SJCRH30 (cell line): ENCODE results near the gene SFXN4. TPM values are rescaled to one million over a fixed set of nuclear protein-coding genes. Genes with fewer than 3 reads are reported as not detected.
"Not testable (repeated sequence)": the region's sequence is repeated elsewhere in the genome, so short reads cannot be mapped to it uniquely, and the experiment has no call there.

Experiments used
- DNase-seq, 2 experiments: peaks; one replicate each; pipeline ENCODE4 v3.0.0-alpha.2; 2015 to 2020
- H3K27ac ChIP-seq: fragments of 250-450 bp; sonication (Bioruptor Pico); 2 replicates; pipeline ENCODE4 v1.5.1; 2020; ENCODE audit warnings: mild to moderate bottlenecking, moderate library complexity
- H3K27me3 ChIP-seq: fragments of 250-450 bp; sonication (Bioruptor Pico); 2 replicates; pipeline ENCODE4 v1.5.1; 2020; ENCODE audit warnings: mild to moderate bottlenecking, moderate library complexity
- H3K36me3 ChIP-seq: fragments of 250-450 bp; sonication (Bioruptor Pico); 2 replicates; pipeline ENCODE4 v1.5.1; 2020; ENCODE audit warnings: mild to moderate bottlenecking, moderate library complexity
- H3K4me1 ChIP-seq: fragments of 250-450 bp; sonication (Bioruptor Pico); 2 replicates; pipeline ENCODE4 v1.5.1; 2020; ENCODE audit warnings: mild to moderate bottlenecking, moderate library complexity
- H3K4me3 ChIP-seq: fragments of 250-450 bp; sonication (Bioruptor Pico); 2 replicates; pipeline ENCODE4 v1.5.1; 2020; ENCODE audit warnings: mild to moderate bottlenecking, moderate library complexity
- H3K9me3 ChIP-seq: fragments of 250-450 bp; sonication (Bioruptor Pico); replicated peaks from 2 replicates; pipeline ENCODE4 v1.5.1; 2020; ENCODE audit warnings: mild to moderate bottlenecking, moderate library complexity
- total RNA-seq: library from RNA; depleted of rRNA; stranded (reverse); fragments of >200 nt; shearing (Covaris generic); gene quantifications from 2 replicates; pipeline ENCODE4 v1.2.3, GENCODE V29; 2014

SFXN4 gene
- total RNA-seq, 1 experiment from 2014 or later: 32.1 TPM

DNA sequence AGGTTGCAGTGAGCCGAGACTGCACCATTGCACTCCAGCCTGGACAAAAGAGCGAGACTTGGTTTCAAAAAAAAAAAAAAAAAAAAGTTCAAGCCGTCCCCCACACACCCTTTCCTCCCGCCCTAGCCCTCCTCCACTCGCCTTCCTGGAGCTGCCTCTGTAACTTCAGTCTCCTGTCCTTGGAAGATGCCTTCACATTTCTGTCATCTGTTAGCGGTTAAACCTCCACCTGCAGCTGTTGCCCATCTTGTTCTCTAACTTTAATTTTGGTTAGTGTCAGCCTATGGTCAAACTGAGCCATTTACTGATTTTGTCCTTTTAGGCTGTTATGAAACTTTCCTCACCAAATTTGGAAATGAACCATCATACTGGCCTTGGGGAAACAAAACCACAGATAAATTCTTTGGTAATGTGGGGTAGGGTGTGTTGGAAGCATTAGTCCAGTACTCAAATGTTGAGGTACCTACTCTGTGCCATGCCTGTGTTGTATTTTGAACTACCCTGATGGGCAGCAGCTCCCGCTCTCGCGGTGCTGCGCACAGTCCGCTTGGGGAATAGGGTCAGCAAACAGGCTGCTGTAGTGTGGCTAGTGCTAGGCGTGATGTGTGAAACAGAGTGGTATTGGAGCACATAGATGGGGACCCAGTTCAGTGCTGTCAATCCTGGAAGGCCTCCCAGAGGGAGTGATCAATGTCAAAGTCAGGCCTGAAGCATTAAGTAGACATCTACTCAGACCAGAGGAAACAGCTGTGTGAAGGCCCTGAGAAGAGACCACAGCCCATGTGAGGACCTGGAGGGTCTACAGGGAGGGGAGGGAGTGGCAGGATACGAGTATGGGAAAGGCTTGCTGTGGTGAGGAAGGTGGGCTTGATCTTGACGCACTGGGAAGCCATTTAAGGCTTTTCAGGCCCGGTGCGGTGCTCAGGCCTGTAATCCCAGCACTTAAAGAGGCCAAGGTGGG is 26.9 kb downstream of the SFXN4 start:
- H3K27me3 ChIP-seq: no peaks in the 10 kb centered on the region

DNA sequence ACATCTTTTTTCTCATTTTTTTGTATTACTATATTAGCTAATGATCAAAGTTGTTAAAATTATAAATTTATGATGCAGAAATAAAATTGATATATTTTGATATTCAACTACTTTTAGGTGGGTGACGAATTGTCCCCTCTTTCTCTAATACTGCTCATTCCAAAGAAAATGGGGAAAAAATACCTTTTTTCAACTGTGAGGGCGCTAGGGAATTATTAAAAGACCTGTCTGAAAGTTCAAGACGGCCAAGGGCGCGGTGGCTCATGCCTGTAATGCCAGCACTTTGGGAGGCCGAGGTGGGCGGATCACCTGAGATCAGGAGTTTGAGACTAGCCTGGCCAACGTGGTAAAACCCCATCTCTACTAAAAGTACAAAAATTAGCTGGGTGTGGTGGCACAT is 27.6 kb downstream of the SFXN4 start:
- not testable (repeated sequence) for H3K27ac ChIP-seq, H3K4me1 ChIP-seq

More for the DNA sequence above, 26.9 kb downstream of the SFXN4 start:
- H3K4me3 ChIP-seq: no peak overlapping the region
- H3K36me3 ChIP-seq: peaks cover 12% of the 10 kb centered on the region
- H3K9me3 ChIP-seq: no peaks in the 10 kb centered on the region
- H3K4me1 ChIP-seq: no peaks in the 10 kb centered on the region
- DNase-seq: no peak
- H3K27ac ChIP-seq: no peak overlapping the region

DNA sequence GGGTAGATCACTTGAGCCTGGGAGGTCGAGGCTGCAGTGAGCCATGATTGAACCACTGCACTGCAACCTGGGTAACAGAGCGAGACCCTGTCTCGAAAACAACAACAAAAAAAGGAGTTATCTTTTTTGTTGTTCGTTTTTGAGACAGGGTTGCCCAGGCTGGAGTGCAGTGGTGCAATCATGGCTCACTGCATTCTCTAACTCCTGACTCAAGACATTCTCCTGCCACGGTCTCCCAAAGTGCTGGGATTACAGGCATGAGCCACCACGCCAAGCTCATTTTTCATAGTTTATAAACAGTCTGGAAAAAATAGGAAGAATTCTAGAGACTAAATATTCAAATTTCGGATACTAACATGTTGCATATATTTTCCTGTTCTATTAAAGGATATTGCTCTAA is 29.4 kb downstream of the SFXN4 start:
- H3K36me3 ChIP-seq: peaks cover 19% of the 10 kb centered on the region
- no peak overlapping the region for H3K4me3 ChIP-seq
- H3K27ac ChIP-seq: no peak overlapping the region
- DNase-seq: no peak
- no peaks in the 10 kb centered on the region for H3K9me3 ChIP-seq
- H3K4me1 ChIP-seq: no peaks in the 10 kb centered on the region
- H3K27me3 ChIP-seq: no peaks in the 10 kb centered on the region

More for the DNA sequence above, 27.6 kb downstream of the SFXN4 start:
- not testable (repeated sequence) for H3K4me3 ChIP-seq, H3K27me3 ChIP-seq, DNase-seq, H3K9me3 ChIP-seq
- H3K36me3 ChIP-seq: peaks cover 15% of the 10 kb centered on the region

DNA sequence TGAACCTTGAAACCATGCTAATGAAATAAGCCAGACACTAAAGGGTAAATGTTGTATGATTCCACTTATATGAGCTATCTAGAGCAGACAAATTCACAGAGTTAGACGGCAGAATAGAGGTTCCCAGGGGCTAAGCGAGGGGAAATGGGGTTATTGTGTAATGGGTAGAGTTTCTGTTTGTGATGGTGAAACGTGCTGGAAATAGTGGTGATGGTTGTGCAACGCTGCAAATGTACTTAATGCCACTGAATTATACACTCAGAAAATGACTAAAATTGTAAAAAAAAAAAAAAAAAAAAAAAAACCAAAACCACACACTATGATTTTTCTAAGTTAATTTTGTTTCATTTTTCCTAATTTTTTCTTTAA is 30.0 kb downstream of the SFXN4 start:
- Histone ChIP-seq H3K4me3 (no peak overlapping the region), H3K27ac (no peak overlapping the region), H3K27me3 (no peaks in the 10 kb centered on the region), H3K9me3 (no peaks in the 10 kb centered on the region), H3K36me3 (peaks cover 19% of the 10 kb centered on the region), H3K4me1 (no peaks in the 10 kb centered on the region)
- no peak for DNase-seq

DNA sequence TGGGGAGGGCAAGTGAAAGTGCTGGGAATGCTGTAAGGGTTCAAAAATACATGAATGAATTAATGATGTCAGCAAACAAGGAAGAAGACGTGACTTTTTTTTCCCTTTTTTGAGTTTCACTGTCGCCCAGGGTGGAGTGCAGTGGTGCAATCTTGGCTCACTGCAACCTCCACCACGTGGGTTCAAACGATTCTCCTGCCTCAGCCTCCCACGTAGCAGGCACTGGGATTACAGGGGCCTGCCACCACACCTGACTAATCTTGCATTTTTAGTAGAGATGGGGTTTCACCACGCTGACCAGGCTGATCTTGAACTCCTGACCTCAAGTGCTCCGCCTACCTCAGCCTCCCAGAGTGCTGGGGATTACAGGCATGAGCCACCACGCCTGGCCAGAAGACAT is 31.6 kb downstream of the SFXN4 start:
- H3K4me3 ChIP-seq: no peak overlapping the region
- H3K4me1 ChIP-seq: no peaks in the 10 kb centered on the region
- no peak overlapping the region for H3K27ac ChIP-seq
- H3K9me3 ChIP-seq: no peaks in the 10 kb centered on the region
- H3K27me3 ChIP-seq: no peaks in the 10 kb centered on the region
- no peak for DNase-seq
- H3K36me3 ChIP-seq: peaks cover 27% of the 10 kb centered on the region

DNA sequence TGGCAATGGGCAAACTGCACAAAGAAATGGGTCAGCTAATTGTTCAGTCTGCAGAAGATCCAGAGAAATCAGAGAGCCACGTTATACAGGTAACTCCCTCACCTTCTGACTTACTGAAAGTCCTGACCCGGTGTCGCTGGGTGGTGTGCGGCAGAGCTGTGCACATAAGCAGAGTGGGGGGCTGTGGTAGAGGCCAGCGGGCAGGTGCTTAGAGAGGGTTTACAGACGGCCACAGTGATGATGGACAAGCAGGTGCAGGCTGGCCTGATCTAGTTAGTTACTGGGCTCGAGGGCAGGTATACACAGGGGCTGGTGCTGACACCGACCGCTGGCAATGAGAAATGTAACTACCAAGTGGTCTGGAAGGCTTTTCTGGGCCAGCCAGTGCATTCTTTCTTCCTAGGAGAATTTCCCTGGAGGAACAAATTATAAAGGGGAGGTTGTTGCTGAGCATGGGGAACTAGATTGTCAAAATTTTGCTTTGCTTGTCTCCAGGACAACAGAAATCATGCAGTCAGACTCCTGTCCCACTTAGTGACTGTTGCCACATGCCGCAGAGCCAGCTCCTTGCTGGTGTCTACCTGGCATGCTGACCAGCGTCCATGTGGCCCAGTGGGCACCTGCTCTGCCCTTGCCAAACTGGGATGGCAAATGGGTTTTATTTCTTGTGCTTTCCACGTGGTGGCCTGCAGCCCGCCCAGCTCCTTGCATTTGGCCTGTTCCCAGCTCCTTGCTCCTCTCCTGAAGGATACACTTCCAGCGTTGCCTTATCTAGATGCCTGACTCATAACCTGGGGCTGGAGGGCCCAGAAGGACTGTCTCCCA is 32.8 kb downstream of the SFXN4 start:
- no peaks in the 10 kb centered on the region for H3K4me1 ChIP-seq
- no peak for DNase-seq
- H3K27me3 ChIP-seq: no peaks in the 10 kb centered on the region
- no peak overlapping the region for H3K27ac ChIP-seq
- no peak overlapping the region for H3K4me3 ChIP-seq
- peaks cover 30% of the 10 kb centered on the region for H3K36me3 ChIP-seq
- H3K9me3 ChIP-seq: no peaks in the 10 kb centered on the region

DNA sequence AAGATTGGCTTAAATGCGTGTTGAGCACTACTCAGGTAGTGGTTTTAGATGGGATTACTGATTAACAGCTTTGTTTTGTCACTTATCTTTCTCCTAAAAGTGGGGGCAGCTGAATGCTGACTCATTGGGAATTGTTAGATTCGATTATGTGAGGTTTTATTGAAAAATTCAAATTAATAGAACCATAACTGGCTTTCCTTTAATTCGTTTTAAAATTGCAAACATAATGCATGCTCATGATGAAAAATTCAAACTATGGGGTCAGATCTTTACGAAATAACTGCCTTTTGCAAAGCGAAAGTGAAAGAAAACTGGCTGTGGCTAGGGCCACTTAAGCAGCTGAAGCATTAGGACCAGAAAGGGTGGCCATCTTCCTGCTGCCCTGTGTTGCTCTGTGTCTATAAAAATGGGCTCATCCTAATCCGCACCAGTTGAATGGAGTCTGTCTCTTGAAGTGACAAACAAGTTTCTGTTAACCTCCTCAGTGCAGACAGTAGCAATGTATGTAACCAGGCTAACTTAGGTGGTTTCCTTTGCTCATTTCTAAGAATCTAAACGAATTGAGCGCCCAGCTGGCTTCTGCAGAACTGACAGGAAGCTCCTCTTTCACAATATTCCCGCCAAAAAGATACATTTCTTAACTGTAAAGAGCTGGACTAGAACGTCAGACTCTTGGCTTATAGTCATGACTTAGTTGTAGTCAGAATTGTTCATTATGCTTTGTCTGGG is 33.8 kb downstream of the SFXN4 start:
- Histone ChIP-seq H3K36me3 (peaks cover 37% of the 10 kb centered on the region), H3K4me1 (no peaks in the 10 kb centered on the region), H3K27me3 (no peaks in the 10 kb centered on the region), H3K4me3 (no peak overlapping the region), H3K9me3 (no peaks in the 10 kb centered on the region), H3K27ac (peak overlapping the region; percentile 20; the same call in 1 of the 2 replicates)
- no peak for DNase-seq

DNA sequence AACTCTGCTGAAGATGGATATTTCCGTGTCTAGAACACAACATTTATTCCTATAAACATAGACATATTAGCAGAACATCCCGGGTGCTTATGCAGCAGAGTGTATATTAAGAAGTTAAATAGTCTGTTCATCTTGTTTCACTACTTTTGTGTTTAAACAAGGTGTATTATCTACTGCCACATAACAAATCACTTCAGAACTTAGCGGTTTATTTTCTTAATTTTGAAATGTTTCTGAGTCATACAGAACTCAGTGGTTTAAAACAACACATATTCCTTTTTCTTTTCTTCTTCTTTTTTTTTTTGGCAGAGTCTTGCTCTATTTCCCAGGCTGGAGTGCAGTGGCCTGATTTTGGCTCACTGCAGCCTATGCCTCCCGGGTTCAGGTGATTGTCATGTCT is 35.8 kb downstream of the SFXN4 start:
- no peaks in the 10 kb centered on the region for H3K9me3 ChIP-seq
- no peaks in the 10 kb centered on the region for H3K4me1 ChIP-seq
- peaks cover 38% of the 10 kb centered on the region for H3K36me3 ChIP-seq
- DNase-seq: no peak
- no peak overlapping the region for H3K4me3 ChIP-seq
- no peaks in the 10 kb centered on the region for H3K27me3 ChIP-seq
- no peak overlapping the region for H3K27ac ChIP-seq

DNA sequence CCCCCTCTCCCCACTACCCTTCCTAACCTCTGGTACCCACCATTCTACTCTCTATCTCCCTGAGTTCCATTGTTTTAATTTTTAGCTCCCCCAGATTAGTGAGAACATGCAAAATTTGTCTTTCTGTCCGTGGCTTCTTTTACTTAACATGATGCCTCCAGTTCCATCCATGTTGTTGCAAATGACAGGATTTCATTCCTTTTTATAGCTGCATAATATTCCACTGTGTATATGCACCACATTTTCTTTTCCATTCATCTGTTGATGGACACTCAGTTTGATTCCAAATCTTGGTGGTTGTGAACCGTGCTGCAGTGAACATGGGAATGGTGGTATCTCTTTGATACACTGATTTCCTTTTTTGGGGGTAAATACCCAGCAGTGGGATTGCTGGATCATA is 39.6 kb downstream of the SFXN4 start:
- Histone ChIP-seq H3K9me3 (no peaks in the 10 kb centered on the region), H3K27ac (no peak overlapping the region), H3K4me3 (no peak overlapping the region), H3K27me3 (no peaks in the 10 kb centered on the region), H3K4me1 (no peaks in the 10 kb centered on the region), H3K36me3 (peaks cover 40% of the 10 kb centered on the region)
- DNase-seq: no peak

DNA sequence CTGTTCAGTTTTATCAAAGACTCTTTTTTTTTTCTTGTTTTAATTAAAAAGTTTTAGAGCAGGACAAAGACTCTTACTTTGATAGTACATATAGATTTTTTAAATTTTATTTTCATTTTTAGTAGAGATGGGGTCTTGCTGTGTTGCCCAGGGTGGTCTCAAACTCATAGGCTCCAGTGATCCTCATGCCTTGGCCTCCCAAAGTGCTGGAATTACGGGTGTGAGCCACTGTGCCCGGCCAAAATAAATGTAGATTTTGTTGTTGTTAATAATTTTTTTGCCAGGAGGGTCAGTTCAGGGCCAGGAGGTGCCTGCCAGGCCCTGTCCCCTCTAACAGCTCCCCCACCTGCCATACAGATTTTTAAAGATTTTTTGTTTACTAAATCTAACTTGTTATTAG is 44.6 kb downstream of the SFXN4 start:
- Histone ChIP-seq H3K36me3 (peaks cover 41% of the 10 kb centered on the region), H3K27ac (no peak overlapping the region)

DNA sequence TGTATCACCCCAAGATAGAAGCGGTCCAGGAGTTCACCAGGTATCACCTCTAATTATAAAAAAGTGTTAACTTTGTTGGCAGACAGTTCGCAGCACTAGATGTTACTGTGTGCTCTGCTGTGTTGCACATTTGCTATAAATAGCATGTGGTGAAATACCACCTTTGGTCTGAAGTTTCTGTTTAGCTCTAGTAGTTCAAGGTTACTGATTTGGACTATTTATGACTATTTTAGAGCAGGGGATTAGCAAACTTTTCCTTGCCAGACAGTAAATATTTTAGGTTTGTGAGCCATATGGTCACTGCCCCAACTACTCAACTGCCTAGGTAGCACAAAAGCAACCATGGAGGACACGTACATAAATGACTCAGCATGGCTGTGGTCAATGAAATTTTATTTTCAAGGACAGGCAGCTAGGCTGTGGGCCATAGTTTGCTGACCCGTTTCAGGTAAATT is 45.1 kb downstream of the SFXN4 start:
- no peak for DNase-seq
- Histone ChIP-seq H3K36me3 (peaks cover 37% of the 10 kb centered on the region), H3K4me1 (no peaks in the 10 kb centered on the region), H3K4me3 (no peak overlapping the region), H3K27me3 (no peaks in the 10 kb centered on the region), H3K27ac (no peak overlapping the region), H3K9me3 (no peaks in the 10 kb centered on the region)

More for the DNA sequence above, 44.6 kb downstream of the SFXN4 start:
- Histone ChIP-seq H3K27me3 (no peaks in the 10 kb centered on the region), H3K9me3 (no peaks in the 10 kb centered on the region), H3K4me1 (no peaks in the 10 kb centered on the region), H3K4me3 (no peak overlapping the region)
- DNase-seq: no peak

DNA sequence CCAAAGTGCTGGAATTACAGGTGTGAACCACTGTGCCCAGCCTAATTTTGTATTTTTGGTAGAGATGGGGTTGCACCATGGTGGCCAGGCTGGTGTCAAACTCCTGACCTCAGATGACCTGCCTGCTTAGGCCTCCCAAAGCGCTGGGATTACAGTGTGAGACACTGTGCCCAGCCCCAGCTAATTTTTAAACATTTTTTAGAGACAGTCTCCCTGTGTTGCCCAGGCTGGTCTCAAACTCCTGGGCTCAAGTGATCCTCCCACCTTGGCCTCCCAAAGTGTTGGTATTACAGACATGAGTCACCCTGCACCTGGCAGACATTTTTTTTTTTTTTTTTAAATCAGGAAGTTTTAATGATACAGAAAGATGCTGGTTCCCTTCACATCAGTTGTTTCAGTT is 46.1 kb downstream of the SFXN4 start:
- no peak overlapping the region for H3K27ac ChIP-seq
- peaks cover 36% of the 10 kb centered on the region for H3K36me3 ChIP-seq
- no peaks in the 10 kb centered on the region for H3K4me1 ChIP-seq

DNA sequence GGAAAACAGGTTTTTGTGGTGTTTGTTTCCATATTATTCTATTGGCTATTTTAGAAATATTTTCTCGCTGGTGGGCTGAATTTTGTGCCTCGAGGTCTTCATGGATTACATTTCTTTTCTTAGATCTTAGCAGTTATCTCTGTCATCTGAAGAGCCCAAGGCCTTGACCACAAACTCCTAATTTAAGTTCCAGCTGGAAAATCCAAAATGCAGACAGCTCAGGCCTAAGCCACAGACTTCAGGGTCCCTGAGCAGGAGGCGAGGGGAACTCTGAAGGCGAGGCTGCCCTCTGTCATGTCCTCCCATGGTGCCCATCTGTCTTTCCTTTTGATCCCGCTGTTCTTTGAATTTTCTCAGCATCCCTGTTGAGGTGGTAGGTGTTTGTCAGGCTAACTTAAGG is 47.3 kb downstream of the SFXN4 start:
- H3K4me1 ChIP-seq: no peaks in the 10 kb centered on the region
- no peak overlapping the region for H3K27ac ChIP-seq
- peaks cover 44% of the 10 kb centered on the region for H3K36me3 ChIP-seq
- no peaks in the 10 kb centered on the region for H3K9me3 ChIP-seq
- no peak overlapping the region for H3K4me3 ChIP-seq
- DNase-seq: no peak
- no peaks in the 10 kb centered on the region for H3K27me3 ChIP-seq

More for the DNA sequence above, 46.1 kb downstream of the SFXN4 start:
- DNase-seq: no peak
- no peaks in the 10 kb centered on the region for H3K9me3 ChIP-seq
- no peaks in the 10 kb centered on the region for H3K27me3 ChIP-seq
- H3K4me3 ChIP-seq: no peak overlapping the region

DNA sequence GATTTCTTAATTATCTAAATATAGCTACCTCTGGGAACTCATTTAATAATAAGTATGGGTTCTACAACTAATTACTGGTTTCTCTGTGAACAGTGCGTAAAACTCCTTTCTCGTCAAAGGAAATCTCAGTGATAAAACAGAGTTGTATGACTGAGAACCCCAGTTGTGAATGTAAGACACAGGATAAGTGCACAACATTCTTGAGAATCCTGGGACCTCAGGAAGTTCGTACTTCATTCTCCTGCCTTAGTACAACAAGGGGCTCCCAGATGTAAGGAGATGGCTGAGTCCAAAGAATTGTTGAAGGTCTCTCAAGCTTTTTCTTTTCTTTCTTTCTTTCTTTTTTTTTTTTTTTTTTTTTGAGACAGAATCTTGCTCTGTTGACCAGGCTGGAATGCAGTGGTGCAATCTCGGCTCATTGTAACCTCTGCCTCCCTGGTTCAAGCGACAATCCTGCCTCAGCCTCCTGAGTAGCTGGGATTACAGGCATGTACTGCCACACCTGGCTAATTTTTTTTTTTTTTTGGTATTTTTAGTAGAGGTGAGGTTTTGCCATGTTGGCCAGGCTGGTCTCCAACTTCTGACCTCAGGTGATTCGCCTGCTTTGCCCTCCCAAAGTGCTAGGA is 49.1 kb downstream of the SFXN4 start:
- Histone ChIP-seq H3K36me3 (peaks cover 40% of the 10 kb centered on the region), H3K27me3 (no peaks in the 10 kb centered on the region), H3K27ac (no peak overlapping the region), H3K4me3 (no peak overlapping the region), H3K4me1 (no peaks in the 10 kb centered on the region), H3K9me3 (no peaks in the 10 kb centered on the region)
- DNase-seq: no peak
